Stimulated activated CD4-positive, alpha-beta T cell treated with anti-CD3 and anti-CD28 coated beads, Interleukin-4, amount 100 ng/mL, for 1 hour (primary cell): Measurements from ENCODE around the gene GRB10.
"Not testable (repeated sequence)": the region's sequence is repeated elsewhere in the genome, so short reads cannot be mapped to it uniquely, and the experiment has no call there.

Source experiments
- DNase-seq: peaks from one replicate; pipeline ENCODE4 v3.0.0-alpha.2; 2020

Gene GRB10

GRCh38 chr7:50742401-50742800 lies 40.3 kb downstream of the GRB10 start:
- DNase-seq = no peak

DNA sequence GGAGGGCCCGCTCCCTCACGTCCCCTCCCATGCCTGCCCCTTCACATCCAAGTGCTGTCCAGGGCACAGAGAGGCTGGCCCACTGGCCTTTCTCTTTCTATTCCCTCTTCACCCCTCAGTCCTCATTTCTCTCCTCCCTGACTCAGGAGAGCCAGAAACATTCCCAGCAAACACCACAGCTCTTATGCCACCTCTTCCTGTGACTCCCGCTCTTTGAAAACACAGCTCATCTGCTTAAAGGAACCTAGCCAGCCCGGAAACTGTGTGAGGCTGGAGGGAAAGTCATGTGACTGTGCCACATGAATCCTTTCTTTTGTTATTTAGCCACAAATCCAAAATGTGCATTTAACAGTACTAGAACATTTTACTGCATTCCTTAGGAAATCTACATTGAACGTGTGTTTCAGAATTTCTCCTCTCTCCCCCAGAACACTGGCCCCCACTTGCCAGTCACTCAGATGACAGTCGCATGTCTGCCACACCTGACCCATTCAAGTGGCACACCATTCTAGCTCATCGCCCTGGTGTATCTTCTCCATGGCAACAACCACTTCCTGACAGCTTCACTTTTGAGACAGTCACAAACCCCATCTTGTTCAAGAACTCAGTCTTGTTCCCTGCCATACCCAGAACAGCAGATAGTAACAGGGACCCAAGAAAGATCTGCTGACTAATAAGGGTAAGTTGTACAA lies 42.8 kb downstream of the GRB10 start:
- peak; percentile 11 for DNase-seq

GRCh38 chr7:50738932-50739331 lies 43.8 kb downstream of the GRB10 start:
- DNase-seq = no peak

DNA sequence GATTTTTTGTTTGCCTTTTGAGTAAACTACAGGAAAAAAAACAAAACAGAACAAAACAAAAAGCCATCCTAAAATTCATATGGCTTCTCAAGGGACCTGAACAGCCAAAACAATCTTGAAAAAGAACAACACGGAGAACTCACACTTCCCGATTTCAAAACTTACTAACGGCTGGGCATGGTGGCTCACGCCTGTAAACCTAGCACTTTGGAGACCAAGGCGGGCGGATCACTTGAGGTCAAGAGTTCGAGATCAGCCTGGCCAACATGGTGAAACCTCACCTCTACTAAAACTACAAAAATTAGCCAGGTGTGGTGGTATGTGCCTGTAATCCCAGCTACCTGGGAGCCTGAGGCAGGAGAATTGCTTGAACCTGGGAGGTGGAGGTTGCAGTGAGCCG lies 46.9 kb downstream of the GRB10 start:
- not testable (repeated sequence) for DNase-seq

DNA sequence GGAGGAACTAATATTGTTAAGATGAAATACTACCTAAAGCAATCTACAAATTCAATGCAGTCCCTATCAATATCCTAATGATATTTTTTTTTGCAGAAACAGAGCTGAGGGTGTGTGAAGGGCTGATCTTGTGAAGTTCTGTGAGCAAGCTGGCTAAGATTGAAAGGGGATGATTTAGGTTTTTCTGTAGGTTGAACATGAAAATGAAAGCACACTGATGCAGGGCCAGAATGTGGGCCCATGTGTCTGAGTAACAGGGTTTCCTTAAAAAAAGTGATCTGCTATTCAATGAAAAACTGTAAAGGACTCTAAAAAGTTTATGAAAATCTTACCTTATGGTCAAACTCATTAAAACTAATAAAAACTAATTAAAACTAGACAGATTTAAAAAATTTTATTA lies 47.4 kb downstream of the GRB10 start:
- no peak for DNase-seq

DNA sequence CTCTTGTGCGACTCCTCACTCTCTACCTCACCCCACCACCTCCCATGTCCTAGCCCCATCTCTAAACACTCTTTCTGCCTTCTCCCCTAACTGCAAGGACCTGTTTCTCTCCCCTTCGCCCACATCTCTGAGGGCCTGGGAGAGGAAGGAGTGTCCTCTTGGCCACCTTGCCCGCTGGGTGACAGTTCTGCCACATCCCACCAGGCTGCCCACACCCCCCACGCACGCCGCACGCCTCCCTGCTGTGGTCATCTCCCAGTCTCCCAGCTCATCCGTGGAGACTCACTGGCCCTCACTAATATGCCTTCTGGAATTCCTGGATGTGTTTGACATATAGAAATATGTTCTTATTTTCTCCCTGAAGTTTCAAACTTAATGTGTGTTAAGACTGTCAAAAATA lies 48.5 kb downstream of the GRB10 start:
- DNase-seq = no peak

GRCh38 chr7:50733552-50733951 lies 49.1 kb downstream of the GRB10 start:
- DNase-seq = no peak

- DNase-seq = no peak
Observed at GRCh38 chr7:50731703-50732582, 50.8 kb downstream of the GRB10 start.

DNA sequence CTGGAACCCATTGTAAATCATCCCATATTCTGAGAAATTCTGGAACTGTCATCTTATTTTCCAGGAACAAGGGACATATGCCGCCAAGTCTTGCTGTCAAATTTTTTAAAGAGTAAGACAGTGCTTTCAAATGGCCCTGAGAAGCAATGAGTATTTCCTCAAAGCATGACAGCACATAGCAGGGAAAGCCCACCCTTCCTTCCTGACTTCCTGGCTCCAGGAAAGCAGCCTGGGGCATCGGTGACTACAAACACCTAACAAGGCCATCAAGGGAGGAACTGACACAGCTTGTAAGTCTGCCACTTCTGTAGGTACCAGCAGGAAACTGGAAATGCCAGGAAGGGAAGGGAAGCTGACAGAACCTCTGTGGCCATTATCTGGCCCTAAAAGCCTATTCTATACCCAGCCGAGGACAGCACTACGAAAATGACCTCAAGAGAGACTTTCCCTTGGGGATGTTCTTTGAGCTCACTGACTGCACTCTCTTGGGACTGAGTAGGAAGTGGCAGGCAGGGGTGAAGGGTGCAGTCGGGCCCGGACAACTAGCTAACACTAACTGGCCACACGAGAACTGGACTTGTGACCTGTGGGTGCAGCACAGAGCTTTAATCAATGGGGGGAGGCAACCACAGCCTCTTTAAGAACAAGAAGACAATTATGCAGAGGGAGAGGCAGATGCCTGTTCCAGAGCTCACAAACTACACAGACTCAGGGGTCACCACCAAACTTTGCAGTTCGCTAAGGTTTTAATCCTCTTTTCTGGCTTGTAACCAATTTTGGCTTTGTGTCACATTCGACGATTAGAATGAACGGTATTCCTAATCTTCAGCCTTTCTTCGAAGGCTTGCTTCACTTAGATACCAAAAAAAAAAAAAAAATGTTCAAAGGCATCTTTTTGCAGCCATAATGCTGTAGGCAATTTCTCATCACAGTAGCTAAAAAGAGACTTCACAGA lies 52.0 kb downstream of the GRB10 start:
- DNase-seq = no peak

GRCh38 chr7:50729962-50730361 lies 52.7 kb downstream of the GRB10 start:
- DNase-seq = no peak

DNA sequence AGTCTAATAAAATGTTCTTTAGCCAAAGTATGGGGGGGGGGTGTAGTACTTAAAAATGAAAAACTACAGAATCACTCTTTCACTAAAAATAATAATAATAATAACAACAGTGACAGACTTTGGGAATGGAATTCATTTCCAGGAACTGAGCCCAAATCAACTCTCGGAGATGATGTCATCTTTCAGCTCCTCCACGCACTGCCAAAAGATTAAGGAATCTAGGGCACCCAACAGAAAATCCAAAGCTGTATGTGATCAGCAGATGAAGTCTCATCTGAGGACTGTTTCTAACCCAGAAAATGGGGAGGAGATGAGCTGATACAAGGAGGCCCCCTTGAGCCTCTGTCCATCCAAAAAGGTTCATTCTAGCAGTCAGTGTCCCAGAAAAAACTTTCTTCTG lies 54.5 kb downstream of the GRB10 start:
- DNase-seq = no peak

GRCh38 chr7:50727711-50728110 lies 55.0 kb downstream of the GRB10 start:
- no peak for DNase-seq

- DNase-seq = no peak
Observed at GRCh38 chr7:50727072-50727471, 55.6 kb downstream of the GRB10 start.

DNA sequence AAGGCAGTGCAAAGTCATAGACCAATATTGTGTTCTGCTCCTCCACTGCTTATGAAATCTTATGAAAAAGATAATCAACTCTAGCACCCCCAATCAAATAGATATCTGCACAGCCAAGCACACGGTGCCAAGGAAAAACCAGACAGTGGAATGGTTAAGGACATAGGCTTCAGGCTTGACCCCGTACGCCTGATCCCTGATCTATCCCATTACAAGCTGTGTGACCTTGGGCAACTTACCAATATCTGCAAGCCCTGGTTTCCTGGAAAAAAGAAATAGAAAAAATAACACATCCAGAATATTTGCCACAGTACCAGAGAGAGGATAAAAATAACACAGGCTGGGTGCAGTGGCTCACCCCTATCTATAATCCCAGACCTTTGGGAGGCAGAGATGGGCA lies 56.9 kb downstream of the GRB10 start:
- DNase-seq = no peak

DNA sequence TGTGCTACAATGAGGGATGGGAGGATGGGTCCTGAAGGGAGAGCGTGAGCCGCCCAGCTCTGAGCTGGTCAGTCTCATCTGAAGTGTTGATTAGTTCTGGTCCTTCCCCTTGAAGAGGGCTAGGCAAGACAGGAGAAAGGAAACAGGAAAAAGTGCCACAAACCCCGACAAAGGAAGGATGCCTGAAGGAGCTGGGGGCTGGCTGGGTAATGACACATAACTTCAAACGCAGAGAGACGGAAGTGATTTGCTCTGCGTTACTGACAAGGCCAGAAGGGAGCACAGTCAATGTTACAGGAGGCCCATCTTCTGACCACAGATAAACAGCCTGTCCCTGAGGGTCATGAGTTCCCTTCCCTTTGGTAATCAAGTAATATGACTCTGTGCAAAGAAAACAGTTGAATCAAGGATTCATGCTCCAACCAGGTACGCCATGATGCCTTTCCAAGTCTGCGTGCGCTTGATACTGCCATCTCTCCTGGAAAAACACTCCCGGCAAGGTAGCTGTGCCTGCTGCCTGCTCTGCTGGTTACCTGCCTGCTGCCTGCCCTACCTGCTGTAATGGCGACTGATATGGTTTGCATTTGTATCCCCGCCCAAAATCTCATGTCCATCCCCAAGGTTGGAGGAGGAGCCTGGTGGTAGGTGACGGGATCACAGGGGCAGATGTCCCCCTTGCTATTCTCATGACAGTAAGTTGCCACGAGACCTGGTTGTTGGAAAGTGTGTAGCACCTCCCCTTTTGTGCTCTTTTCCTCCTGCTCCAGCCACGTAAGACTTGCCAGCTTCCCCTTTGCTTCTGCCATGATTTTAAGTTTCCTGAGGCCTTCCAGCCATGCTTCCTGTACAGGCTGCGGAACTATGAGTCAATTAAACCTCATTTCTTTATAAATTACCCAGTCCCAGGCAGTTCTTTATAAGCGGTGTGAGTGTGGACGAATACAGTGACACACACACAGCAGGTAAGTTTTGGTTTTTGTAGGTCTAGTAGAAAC lies 57.9 kb downstream of the GRB10 start:
- DNase-seq = no peak

DNA sequence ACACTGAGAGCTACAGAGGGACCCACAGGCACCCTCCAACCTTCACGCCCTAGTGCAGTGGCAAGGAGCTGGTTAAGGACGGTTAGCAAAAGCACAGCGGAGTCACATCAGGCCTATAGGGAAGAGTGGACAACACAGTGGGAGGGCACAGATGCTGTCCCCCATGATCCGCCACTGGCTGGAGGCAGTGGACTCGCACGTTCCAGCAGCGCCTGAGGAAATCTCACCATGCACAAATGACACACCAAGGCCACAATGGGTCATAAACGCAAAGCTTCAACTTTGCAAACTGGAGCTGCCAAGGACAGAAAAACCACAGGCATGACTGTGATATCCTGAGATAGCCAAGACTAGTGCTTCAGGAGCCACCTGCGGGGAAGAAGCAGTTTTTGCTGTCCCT lies 58.8 kb downstream of the GRB10 start:
- DNase-seq = no peak

- DNase-seq = no peak
Observed at GRCh38 chr7:50723173-50723572, 59.5 kb downstream of the GRB10 start.

- DNase-seq = no peak
Observed at GRCh38 chr7:50721661-50722259, 60.9 kb downstream of the GRB10 start.

- no peak for DNase-seq
Observed at GRCh38 chr7:50721160-50721559, 61.5 kb downstream of the GRB10 start.

GRCh38 chr7:50720295-50720694 lies 62.4 kb downstream of the GRB10 start:
- no peak for DNase-seq

DNA sequence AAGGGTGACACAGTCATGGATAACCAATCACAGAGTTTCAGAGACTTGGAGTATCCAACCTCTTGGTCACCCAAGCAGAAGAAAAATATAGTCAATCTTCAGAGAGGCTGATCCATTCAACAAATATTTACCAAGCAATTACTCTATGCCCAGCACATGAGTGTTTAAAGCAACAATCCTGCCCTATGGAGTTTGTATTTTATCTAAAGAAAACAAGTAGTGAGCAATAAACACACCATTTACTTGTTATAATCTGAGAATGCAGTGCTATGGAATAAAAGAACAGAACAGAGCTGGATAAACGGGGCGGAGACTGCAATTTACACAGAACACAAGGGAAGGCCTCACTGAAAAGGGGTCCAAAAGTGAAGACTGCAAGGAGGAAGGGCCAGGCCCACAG lies 63.8 kb downstream of the GRB10 start:
- no peak for DNase-seq

DNA sequence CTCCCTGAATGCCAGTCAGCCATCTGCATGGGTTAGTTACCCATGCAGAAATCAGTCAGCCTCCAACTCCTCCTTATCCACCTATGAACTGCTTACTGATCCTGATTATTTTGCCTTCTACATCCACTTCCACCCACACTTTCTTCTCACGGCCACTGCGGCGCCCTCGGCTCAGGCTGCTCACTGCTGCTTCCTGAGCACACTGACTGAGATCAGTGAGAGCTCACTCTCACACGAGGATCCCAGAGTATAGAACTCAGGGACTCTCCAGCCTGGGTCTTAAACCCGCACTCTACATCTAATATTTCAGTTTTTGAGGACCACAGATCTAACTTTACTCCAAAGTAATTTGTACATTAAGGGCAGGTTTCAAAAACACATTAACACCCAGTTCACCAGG lies 64.4 kb downstream of the GRB10 start:
- DNase-seq = no peak
